HG02938 (cell line): ENCODE data around the gene VPS16.
"Not testable (repeated sequence)": the region's sequence is repeated elsewhere in the genome, so short reads cannot be mapped to it uniquely, and the experiment has no call there.

Experiments used
- ATAC-seq: cut with Tn5 transposase; IDR thresholded peaks from one replicate; pipeline ENCODE4 v1.9.1; 2021; ENCODE audit warnings: mild to moderate bottlenecking, moderate library complexity; ENCODE audit not compliant: unreplicated experiment

VPS16 gene

GRCh38 chr20:2806351-2806701 lies 34.2 kb upstream of the VPS16 start:
- no peak for ATAC-seq

GRCh38 chr20:2807019-2807418 lies 33.5 kb upstream of the VPS16 start:
- ATAC-seq: no peak

GRCh38 chr20:2807929-2808328 lies 32.6 kb upstream of the VPS16 start:
- ATAC-seq: not testable (repeated sequence)

GRCh38 chr20:2809690-2810089 lies 30.9 kb upstream of the VPS16 start:
- no peak for ATAC-seq

GRCh38 chr20:2812189-2812588 lies 28.4 kb upstream of the VPS16 start:
- no peak for ATAC-seq

DNA sequence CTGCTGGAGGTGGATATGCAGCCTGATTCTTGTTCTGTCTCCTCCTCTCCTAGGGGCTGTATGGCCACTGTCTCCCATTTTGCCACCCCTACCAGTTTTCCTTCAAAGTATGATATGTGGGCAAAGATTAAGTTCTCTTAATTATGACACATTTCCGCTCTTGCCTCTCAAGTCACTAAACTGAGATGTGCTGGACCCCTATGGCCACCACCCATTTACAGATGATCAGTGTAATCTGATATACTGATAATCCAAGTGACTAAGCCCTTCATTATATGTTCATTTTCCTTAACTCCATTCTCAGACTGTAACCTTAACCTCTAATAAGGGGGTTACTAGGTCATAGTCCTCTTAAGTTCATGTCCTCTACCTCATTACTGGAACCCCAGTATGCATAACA lies 26.5 kb upstream of the VPS16 start:
- no peak for ATAC-seq

DNA sequence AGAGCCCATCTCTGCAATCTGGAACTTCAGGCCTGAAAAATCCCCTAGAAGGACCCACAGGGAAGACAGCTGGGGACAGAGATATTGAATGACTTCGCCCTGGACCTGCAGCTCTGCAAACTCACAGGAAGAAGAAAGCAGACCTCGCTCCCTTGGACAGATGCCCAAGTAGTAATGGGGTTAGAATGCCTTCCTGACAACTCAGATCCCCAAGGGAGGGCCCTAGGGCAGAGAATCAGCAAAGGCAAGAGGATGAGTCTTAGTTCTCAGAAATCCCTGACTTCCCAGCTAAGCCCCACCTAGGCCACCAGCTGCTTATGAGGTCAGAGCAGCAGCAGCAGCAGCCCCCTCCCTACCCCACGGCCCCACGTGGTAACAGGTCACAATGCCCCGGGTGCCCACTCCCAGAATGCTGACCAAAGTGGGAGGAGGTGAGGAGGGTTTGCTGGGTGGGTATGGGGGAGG lies 25.9 kb upstream of the VPS16 start, which contains the start of gene C20orf141:
C20orf141 (plus strand) TSS at position 401 of the 465 bp plus-strand sequence. CDS start 198 bp downstream, outside the sequence.
- no peak for ATAC-seq

- ATAC-seq: no peak
These were observed 25.2 kb upstream of the VPS16 start for GRCh38 chr20:2815242-2815900.

DNA sequence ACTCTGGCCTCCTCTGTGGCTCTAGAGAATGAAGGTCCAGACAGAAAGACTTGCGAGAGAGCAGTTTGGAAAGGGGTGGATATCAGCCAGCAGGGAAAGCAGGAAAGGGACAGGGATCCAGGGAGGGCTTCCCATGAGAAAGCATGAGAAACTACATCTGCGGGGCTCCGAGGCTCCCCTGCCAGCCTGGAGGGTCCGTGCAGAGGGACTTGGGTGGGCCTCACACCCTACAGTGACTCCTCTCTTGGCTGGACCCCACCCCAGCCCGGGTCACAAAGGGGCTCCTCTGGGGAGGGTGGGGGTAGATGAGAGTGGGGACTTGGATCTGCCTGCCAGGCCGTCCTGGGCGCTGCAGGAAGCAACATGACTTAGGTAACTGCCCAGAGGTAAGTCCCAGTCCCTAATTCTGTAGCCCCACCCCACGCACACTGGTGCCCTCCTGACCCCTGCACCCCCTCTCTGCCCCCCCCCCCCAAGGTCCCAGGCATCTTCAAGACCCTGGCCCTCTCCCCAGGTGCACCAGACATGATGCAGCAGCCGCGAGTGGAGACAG lies 24.4 kb upstream of the VPS16 start, which contains the start of gene TMEM239:
TMEM239 (plus strand) TSS at position 335 of the 553 bp plus-strand sequence; CDS start at position 526, 191 bp downstream.
- ATAC-seq: no peak

GRCh38 chr20:2816583-2817340 lies 23.8 kb upstream of the VPS16 start:
- ATAC-seq: no peak

DNA sequence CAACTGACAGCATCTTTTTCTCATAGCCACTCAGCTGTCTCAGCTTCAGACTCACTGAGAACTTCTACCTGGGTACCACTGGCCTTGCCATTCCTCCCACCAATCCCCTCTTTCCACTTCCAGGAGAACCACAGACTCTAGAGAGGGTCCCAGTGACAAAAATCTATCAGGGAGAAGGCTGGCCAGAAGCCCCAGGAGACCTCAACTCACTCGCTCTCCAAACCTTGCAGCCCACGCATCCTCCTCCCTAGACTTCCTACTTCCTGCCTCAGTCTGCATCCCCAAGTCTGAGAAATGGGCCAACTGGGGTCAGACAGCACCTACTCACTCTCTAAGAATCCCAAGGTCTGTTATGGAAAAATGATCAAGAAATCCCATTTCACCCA lies 23.2 kb upstream of the VPS16 start:
- no peak for ATAC-seq

DNA sequence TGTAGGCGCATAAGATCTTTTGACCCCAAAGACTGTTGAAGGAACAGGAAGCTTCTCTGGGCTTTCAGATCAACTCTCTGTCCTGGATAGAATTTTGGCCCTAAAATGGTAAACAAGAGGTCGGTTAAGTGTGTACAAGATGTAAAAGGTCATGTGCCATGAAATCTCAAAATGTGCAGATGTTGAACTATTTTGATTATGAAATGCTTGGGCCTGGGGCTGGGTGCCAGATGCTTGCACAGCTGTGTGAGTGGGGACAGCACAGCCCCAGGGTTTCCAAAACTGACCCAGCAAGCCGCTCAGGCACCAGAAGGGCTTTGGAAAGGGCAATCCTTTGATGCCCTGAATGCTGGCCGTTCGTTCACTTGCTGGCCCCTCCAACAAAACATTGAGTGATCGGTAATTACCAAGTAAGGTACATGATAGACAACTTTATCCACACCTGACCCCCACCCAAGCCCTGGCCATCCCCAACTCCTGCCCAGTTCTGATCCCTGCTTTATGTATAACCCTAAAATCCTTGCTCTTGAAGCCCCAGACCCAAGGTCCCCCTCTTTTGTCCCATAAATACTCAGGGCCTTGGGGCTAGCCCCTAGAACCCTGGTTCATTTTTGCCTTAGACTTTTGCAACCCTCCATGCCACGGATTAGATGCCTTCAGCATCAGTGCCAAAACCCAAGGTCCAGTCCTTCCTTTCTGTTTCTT lies 22.5 kb upstream of the VPS16 start:
- ATAC-seq: no peak

DNA sequence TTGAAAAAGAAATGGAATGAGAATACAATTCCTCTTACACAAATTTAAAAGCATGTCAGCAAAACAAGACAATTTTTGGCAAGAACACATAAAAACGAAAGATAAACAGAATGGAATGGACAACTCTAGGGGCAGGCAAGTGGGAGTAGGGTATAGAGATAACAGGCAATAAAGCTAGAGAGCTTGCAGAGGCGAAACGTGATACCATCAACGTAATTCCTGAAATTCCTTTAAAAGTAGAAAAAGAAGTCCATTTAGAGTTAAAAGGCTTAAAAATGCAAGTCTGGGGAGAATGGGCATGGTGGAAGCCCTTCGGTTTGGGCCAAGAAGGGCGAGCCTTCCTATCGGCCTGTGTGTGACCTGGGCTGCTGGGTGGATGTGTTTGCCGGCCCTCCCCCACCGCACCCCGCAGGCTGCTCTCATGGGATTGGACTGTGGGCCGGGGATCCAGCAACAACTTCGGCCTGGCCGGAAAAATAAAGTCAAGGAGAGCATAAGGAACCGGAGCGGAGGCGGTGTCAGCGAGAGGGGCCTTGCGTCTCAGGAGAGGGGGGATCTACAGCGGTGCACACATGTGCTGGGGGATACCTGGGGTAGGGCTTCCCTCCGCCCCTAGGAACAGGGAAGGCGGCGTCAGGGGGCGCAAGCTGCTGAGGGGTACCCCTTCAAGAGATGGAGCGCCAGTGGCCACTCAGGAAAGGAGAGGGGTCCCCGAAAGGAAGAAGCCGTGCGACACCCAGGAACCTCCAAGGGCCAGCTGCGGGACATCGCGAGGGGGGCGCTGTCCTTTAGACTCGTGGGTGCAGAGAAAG lies 20.3 kb upstream of the VPS16 start:
- ATAC-seq: no peak

GRCh38 chr20:2820896-2821869 lies 19.4 kb upstream of the VPS16 start:
- ATAC-seq: no peak

DNA sequence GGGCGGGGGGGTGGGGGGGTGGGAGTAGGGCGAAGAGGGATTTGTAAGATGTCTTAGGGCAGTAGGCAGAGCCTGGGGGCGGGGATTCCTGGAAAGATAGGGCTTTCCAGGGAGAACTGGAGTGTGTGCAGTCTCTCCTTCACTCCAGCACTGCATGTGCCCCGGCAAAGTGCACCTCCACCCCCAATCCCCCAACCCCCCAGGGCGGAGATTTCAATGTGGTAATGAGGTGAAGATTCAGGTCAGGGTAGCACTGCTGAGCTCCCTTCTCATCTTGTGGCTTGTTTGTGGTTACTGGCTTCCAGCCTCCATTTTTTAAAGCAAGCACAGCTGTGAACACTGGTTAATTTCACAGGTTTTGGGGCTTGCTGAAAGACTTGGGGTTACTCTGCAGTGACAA lies 18.5 kb upstream of the VPS16 start:
- no peak for ATAC-seq

- no peak for ATAC-seq
These were observed 14.8 kb upstream of the VPS16 start for GRCh38 chr20:2825761-2826160.

DNA sequence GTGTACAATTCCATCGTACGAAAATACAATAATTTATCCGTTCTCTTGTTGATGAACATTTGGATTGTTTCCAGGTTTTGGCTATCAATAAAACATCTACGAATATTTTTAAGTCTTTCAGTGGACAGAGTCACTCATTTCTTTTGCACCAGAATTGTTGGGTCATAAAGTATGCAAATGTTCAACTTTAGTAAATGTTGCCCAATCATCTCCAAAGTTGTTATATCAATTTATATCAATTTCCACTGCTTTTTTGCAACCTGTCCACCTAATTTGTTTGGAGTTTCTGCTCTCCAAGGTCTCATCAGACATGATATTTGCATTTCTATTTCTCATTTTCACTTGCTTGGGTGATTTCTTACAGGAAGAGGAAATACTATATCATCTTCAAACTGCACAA lies 13.9 kb upstream of the VPS16 start:
- no peak for ATAC-seq

- no peak for ATAC-seq
These were observed 11.2 kb upstream of the VPS16 start for GRCh38 chr20:2829376-2829775.

GRCh38 chr20:2831206-2831605 lies 9.3 kb upstream of the VPS16 start:
- ATAC-seq: not testable (repeated sequence)
